LoVo (cell line): Measurements from ENCODE around the gene ENPP7.

Source experiments
- DNase-seq: peaks from one replicate; pipeline ENCODE4 v3.0.0-alpha.2; 2016; ENCODE audit warnings: low spot score

The ENPP7 gene, protein sequence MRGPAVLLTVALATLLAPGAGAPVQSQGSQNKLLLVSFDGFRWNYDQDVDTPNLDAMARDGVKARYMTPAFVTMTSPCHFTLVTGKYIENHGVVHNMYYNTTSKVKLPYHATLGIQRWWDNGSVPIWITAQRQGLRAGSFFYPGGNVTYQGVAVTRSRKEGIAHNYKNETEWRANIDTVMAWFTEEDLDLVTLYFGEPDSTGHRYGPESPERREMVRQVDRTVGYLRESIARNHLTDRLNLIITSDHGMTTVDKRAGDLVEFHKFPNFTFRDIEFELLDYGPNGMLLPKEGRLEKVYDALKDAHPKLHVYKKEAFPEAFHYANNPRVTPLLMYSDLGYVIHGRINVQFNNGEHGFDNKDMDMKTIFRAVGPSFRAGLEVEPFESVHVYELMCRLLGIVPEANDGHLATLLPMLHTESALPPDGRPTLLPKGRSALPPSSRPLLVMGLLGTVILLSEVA

DNA sequence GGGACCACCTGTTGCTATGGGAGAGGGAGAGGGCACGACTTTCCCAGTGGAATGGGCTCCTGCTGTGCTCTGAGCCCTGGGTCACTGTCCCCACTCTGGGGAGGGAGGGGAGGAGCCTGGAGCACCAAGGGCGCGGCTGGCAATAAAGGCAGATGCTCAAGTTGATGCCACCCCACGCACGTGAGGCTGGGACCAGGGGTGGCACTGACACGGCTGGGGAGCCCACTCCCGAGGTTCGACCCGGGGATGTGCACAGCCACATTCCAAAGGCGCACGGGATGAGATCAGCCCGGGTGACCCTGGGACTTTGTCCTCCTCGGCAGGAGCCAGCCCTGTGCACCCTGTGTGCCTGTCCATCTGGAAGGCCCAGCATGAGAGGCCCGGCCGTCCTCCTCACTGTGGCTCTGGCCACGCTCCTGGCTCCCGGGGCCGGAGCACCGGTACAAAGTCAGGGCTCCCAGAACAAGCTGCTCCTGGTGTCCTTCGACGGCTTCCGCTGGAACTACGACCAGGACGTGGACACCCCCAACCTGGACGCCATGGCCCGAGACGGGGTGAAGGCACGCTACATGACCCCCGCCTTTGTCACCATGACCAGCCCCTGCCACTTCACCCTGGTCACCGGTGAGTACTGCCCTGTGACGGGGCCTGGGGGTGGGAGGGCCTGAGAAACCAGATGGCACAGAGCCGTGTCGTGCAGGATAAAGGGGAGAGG, at the start of gene ENPP7:
ENPP7 (plus strand) TSS at position 175 of the 715 bp plus-strand sequence; CDS start at position 372, 197 bp downstream.
- no peak for DNase-seq

DNA sequence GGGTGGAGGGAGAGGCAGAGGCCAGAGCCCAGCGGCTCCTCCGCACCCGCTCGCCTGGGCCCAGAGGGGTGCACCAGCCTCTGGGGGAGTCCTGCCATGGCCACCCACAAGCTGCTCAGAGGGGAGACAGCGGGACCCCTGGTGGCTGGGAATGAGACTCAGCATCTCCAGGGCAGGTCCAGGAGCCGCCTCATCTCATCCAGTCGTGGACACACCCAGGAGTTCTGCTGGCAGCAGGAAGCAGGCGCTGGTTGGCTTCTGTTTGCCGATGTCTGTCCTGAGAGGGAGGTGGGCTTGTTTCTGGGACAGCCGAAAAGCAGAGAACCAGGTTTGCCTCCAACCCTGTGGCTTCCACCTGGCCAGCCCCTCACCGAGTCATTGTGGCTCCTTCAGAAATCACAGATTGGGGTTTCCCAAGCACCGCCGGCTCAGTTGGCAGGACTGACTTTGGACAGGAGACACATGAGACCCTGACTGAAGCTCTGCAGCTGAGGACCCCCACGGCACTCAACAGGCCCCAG, 49.6 kb upstream of the ENPP7 start:
- no peak for DNase-seq

DNA sequence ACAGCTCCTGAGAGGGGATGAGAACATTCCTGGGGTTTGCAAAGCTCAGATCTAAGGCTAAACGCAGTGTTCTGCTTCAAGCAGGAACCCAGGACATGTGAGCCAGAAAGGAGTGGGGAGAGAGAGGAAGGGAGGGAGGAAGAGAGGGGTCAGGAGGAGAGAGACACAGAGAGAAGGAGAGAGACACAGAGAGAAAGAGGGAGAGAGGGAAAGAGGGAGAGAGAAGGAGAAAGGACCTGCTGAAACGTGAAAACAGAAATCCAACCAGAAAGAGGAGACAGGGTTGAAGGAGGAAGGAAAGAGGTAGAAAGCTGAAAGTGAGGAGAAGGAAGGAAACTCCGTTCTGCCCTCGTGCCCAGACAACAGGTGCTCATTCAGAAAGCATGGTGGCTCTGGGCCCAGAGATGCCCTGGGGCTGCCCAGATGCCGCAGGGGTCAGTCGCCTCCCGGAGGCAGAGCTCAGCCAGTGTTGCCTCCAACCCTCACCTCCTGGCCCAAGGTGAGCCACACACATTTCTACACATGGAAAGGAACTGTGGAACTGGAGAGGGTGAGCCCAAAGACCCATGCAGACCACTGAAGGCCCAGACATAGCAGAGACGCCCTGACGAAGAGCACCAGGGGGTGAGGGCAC, 49.0 kb upstream of the ENPP7 start:
- no peak for DNase-seq

DNA sequence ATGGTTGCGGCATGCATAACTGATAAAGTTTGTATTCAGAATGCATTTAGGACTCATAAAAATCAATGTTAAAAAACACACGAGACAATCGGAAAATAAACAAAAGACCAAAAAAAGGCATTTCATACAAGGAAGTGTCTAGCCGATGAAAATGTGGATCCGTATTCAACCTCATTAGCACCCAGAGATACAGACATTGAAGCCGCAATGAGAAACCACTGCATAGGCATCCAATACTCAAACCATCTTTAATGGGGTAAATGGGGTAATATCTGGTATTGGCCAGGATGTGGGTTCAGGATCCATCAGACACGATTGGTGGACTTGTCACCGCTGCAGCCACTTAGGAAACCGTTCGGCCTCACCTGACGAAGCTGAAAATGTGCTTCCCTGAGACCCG, 47.4 kb upstream of the ENPP7 start:
- DNase-seq: no peak

DNA sequence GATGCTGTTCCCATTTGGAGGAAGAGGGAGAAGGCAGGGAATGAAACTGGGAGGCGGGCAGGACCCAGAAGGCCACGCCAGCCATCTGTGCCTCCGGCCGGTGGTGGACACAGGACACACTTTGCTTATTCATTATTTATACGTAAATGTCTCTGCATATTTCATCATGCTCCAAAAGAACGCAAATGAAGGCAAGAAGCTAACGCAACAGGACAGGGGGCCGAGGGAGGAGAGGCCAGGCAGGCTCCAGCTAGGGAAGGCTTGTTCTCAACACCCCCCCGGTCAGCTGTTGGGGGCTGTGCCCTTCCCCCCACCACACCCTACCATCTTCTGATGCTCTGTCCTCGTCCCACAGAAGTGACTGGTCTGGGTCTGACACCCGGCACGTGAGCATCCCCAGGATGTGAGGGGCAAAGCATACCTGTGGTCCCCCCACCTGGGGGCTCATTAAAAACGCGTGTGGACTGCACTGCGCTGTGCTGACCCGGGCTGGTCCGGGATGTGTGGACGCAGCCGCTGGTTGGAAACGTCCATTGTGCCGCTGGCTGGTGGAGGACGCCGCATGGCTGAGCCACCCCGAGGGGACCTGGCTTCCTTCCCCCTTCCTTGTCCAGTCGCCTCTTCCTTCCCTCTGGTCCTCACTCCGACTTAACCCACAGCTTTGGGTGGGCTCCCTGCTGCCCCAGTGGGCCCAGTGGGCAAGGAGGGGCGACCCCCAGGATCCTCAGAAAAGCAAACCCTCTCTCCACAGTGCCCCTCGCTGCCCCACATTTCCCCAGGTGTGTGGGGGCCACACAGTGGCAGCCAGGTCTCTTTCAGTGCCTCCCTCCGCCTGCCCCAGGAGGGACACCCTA, 46.4 kb upstream of the ENPP7 start:
- DNase-seq: no peak

DNA sequence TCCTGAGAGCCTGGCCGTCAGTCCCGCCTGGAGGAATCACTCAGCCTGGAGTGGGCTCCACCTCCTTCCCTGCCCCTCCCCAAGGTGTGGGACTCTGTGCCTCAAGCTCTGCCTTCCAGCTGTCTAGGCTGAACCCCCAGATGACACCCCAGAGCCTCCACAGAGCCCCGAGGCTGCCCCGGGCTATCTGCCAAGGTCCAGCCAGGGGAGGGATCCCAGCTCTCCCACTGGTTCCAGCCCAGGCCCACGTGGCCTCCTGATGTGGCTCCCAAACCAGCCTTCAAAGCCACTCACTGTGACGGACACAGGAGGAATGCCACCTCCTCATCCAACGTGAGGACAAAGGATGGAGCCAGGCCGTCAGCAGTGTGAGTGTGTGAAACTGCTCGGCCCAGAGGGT, 45.6 kb upstream of the ENPP7 start:
- DNase-seq: no peak

DNA sequence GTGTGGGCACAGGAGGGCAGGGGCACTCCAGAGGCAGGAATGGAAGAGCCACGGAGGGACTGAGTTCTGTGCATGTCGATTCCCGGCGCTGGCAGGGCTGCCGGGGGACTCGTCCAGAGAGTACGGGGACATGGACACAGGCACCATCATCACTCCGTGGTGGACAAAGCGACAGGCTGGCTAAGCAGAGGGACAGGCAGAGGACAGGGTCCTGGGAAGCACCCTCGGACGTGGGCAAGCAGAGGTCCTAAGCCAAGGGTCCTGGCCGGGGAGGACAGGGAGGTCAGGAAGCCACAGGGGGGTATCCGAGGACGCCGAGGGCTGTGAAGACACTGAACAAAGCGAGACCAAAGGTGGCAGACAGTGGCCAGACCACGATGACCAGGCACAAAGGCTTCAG, 44.3 kb upstream of the ENPP7 start:
- DNase-seq: no peak

DNA sequence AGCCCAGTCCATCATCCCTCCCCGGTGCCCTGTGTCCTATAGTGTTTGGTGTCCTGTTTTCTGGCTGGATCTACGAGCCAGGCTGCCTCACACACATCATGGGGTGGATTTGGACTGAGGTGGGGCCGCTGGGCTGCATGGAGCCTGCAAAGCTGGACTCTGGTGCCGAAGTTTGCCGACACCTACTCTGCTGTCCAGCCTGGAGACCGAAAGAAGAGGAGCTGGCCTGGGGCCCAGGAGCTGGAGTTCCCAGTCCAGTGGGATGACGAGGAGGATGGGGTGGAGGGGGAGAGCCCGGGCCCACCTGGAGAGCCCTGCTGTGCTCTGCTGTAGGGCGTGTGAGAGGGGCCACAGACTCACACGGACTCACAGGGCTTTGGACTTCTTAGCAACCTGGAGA, 40.3 kb upstream of the ENPP7 start:
- DNase-seq: no peak

DNA sequence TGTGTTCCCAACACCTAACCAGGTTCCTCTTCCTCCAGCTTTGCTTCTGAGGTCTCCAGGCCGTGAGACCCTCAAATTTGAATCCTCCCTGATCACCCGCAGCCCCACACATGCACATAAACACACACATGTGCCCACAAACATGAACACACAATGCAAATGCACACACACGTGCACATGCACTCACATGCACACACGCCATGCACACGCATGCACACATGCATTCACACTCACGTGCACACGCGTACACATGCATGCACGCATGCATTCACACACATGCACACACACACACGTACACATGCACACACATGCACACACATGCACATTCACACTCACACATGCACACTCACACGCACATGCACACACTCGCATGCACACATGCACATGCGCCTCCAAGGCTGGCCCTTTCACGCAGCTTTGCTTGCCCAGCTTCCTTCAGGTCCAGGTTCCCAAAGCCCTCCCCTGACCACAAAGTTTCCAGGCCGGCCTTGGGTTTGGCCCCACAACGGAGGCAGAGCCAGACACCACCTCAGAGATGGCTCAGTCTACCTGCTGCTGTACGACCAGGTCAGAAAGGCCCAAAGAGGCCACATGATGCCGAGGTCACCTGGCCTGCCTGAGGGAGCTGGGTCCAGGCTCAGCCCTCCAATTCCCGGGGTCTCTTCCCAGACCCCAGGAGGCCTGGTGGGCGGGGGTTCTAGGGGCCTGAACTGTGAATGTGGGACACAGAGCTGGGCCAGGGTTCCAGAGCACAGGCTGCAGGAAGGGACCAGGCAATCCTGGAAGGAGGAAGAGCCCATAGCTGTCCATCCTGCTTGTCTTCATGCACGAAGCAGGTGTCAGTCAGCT, 39.5 kb upstream of the ENPP7 start:
- no peak for DNase-seq

DNA sequence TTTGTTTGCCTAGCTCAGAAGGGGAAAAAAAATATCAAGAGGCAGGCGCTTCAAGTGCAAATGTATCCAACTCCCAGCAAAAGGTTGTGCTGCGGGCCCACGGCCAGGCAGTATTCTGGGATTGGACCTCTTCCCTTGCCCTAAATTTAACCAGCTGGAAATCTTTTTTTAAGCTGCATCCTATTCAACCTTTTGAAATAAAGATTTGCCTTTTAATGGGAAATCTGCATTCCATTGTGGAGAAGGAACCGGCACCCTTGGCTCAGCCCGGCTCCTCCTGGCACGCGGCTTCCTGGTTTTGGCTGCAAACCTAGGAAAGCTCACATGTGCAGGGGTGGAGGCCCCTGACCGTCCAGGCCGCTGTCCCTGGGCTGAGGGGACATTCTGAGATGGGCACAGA, 38.8 kb upstream of the ENPP7 start:
- DNase-seq: no peak

DNA sequence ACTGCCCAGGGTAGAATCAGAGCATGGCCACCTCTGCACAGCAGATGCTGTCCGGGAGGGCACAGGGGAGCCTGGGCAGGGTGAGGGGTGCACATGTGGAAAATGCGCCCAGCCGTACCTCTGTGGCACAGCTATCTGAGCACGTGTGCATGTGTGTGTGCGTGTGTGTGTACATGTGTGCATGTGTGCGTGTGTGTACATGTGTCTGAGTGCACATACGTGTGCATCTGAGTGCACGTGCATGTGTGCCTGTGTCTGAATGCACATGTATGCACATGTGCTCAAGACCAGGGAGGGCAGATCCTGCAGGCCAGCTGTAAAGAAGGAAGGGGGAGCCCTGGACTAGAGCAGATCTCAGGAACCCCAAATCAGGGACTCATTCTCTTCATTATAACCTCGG, 37.3 kb upstream of the ENPP7 start:
- DNase-seq: no peak

DNA sequence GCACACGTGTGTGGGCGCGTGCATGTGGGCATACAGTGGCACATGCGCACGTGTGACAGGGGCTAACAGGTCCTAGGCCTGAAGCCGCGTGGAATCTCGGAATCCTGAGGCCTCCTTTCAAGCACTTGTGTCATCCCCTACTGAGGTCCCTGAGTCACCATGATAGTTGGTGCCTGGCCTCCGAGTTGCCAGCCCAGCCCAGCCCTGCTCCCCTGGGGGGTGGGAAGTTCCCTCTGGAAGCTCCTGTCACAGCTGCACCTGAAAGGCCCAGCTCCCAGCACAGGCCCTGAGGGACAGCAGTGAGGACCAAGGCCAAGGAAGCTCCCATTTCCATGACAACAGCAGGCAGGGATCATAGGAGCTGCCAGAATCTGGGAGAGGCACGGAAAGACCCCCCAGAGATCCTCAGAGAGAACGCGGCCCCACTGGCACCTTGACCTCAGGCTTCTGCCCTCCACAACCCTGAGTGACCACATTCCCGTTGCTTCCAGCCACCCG, 35.4 kb upstream of the ENPP7 start:
- DNase-seq: no peak

DNA sequence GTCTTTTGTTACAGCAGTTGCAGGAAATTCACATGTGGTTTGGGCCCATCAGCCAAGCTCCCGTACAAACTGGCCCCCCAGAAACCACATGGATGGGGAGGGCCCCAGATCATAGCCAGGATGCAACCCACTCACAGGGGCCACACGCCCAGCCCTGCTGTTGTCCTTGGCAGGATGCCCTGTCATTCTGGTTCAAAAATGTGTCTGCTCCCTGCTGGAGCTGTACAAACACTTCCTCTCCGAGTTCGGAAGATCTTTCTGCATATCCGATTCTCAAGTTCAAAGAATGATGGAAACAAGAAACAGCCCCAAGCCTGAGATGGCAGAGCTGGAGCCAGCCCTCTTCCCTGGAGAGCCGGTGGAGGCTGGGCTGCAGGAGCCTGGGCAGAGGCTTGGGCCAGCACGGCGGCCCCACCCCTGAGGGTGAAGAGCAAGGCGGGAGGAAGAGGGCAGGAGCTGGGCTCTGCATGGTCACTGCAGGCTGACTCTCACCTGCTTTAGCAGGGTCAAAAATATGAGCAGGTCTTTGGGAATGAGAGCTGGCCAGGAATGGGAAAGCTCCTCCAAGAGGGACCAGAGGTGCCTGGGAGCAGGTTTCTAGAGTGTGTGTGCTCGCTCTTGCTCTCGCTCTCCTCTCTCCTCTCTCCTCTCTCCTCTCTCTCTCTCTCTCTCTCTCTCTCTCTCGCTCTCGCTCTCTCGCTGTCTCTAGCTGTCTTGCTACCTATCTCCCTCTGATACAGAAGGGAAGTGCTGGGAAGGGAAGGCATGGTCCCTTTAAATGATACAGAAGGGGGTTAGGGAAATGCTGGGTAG, 34.7 kb upstream of the ENPP7 start:
- no peak for DNase-seq

DNA sequence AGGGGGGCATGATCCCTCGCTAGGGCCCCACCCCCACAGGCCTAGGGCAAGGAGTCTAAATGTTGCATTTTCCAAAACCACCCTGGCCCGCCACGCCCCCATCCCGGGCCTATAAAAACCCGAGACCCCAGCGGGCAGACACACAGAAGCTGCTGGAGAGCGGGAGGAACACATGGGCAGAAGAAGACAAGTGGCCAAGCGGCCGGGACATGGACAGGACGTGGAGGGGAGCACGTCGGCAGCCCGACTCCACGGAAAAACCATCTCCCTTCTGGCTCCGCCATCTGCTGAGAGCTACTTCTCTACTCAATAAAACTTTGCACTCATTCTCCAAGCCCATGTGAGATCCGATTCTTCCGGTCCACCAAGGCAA, 34.1 kb upstream of the ENPP7 start:
- no peak for DNase-seq

DNA sequence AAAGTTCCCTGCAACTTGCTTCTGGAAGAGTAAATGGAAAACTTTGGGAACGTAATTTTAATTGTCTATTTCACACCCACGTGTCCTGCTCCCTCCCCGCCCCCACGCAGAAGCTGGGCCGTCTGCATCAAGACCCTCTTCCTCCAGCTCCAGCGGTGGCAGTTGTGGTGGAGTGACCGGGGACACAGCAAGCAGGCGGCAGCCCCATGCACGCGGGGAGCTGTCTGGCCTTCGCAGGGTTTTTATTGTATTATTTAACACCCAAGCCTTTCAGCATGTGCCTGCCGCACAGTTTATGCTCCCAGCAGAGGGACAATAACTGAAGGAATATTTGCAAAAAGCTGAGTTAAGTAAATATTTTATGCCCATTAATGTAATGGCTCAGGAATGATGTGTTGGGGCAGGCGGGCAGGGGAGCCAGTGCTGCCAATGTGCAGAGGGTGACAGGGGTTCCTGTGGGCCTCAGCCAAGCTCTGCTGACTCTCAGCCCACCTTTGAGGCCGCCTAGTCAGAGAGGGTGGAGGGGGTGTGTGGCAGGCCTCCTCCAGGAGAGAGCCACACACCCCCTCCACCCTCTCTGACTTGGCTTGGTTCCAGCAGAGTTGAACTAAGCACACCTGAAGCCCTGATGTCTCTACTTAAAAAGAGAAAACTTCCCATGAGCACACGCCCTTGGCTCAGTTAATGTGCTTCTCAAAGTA, 32.4 kb upstream of the ENPP7 start:
- no peak for DNase-seq

DNA sequence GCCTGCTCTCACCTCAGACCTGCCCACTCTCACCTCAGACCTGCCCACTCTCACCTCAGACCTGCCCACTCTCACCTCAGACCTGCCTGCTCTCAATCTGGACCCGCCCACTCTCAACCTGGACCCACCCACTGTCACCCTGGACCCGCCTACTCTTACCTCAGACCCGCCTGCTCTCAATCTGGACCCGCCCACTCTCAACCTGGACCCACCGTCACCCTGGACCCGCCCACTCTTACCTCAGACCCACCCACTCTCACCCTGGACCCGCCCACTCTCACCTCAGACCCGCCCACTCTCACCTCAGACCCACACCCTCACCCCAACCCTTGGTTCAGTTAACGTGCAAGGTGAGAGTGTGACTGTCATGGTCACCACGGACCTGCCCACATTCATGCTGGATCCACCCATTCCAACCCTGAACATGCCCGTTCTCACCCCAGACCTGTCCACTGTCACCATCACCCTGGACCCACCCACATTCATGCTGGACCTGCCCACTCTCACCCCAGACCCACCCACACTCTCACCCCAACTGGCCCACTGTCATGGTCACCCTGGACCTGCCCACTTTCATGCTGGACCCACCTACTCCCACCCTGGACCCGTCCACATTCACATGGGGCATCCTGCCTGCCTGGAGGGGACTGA, 31.2 kb upstream of the ENPP7 start:
- DNase-seq: no peak

DNA sequence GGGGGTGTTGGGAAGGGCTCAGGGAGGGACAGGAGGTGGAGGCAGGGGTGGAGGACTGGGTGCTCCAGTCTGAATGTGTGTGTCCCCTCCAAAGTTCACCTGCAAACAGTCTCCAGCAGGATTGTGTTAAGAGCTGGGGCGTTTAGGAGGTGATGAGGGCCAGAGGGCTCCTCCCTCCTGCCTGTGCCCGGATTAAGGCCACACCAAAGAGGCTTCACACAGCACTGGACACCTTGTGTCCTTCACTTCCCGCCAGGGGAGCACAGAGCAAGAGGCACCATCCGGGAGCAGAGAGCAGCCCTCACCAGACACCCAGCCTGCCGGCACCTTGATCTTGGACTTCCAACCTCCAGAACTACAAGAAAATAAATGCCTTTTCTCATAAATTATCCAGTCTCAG, 30.2 kb upstream of the ENPP7 start:
- no peak for DNase-seq

DNA sequence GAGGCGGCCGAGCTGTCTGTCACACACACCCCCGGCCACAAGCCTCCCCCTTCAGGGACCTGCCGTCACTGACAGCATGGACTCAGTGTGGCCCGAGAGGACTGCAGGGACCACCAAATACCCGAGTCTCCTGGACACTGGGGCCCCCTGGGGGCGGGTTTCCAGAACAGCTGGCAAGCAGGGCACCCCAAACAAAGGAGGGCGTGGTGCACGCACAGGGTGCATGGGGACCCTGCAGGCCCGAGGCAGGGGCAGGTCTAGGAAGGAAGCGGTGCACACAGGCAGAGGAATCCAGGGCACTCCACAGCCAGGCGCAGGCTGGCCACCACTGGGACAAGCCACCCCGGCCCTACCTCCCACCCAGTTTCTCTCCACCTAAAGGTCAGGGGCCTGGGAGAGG, 28.7 kb upstream of the ENPP7 start:
- no peak for DNase-seq
